Heart left ventricle (tissue), 16 donors: Measurements from ENCODE around the gene TAPT1. TPM values are rescaled to one million over a fixed set of nuclear protein-coding genes. Genes with fewer than 3 reads are reported as not detected.

ENCODE experiments used
- ATAC-seq, 4 donors: fragments of 200-7000 bp; cut with Tn5 transposase; one replicate each; pipeline ENCODE4 v1.9.1; 2020 to 2022; ENCODE audit warnings: moderate library complexity in 4 of 4, mild to moderate bottlenecking in 3 of 4, moderate number of reproducible peaks in 1 of 4
- DNase-seq, 5 donors: peaks; one replicate each; pipeline ENCODE4 v3.0.0-alpha.2; 2020
- H3K27ac ChIP-seq, 12 donors: fragments of 200-600 bp; sonication (generic) in 4 of 12; one replicate each; pipeline versions ENCODE4 v1.5.0 to v1.8.0; 2016 to 2022; ENCODE audit warnings: mild to moderate bottlenecking in 2 of 12
- H3K27me3 ChIP-seq, 9 donors: fragments of 200-600 bp; sonication (generic) in 2 of 9; one replicate each; pipeline versions ENCODE4 v1.5.1 to v1.8.0; 2016 to 2022; ENCODE audit warnings: mild to moderate bottlenecking in 3 of 9
- H3K36me3 ChIP-seq, 9 donors: fragments of 200-600 bp; sonication (generic) in 2 of 9; one replicate each; pipeline versions ENCODE4 v1.5.0 to v1.8.0; 2018 to 2022; ENCODE audit warnings: mild to moderate bottlenecking in 2 of 9
- H3K4me1 ChIP-seq, 12 donors: fragments of 200-600 bp; sonication (generic) in 4 of 12; one replicate each; pipeline versions ENCODE4 v1.5.0 to v1.8.0; 2016 to 2022; ENCODE audit warnings: mild to moderate bottlenecking in 3 of 12
- H3K4me3 ChIP-seq, 12 donors: fragments of 200-600 bp; sonication (generic) in 4 of 12; one replicate each; pipeline versions ENCODE4 v1.5.0 to v1.8.0; 2017 to 2022; ENCODE audit warnings: mild to moderate bottlenecking in 9 of 12, moderate library complexity in 4 of 12
- H3K9me3 ChIP-seq, 12 donors: fragments of 200-600 bp; sonication (generic) in 4 of 12; one replicate each; pipeline versions ENCODE4 v1.5.0 to v1.8.0; 2016 to 2022; ENCODE audit warnings: mild to moderate bottlenecking in 1 of 12
- POLR2A ChIP-seq, 2 donors: fragments of 450-650 bp; IDR thresholded peaks; one replicate each; pipeline ENCODE4 v1.6.1; 2017; ENCODE audit warnings: antibody characterized with exemption in 2 of 2, mild to moderate bottlenecking in 2 of 2, moderate library complexity in 2 of 2
- WGBS, 4 donors: extraction: QIAGEN DNeasy Blood & Tissue Kit in 2 of 4; methylation state at CpG; one replicate each; pipeline versions ENCODE4 v1.1.5 to v1.1.7; 2013 to 2018; 5-methylcytosine and 5-hydroxymethylcytosine counted together
- intact Hi-C, 10 donors: fragments of 100-400 bp; cut with DNase I; formaldehyde crosslinking; loops; one replicate each; pipeline versions ENCODE4 v1.11.1 to v1.14.2; 2022
- polyA plus RNA-seq, 2 donors: library from polyadenylated mRNA; stranded (reverse); fragments of 200-250 nt; gene quantifications; one replicate each; pipeline ENCODE4 v1.2.3, GENCODE V29; 2013
- total RNA-seq, 9 donors: library from RNA; depleted of rRNA in 2 of 9; stranded (reverse); fragments of >200 nt in 2 of 9; fragmentation: NEBNext Ultra II Directional in 3 of 9; extraction: Animal tissue kit (Norgen Biotek cat#: 25700) in 3 of 9; gene quantifications; one replicate each; pipeline versions ENCODE4 v1.1.0 to v1.2.4, GENCODE V29; 2016 to 2023
- TF ChIP-seq, protein P1 (sequence below), 12 donors: fragments of 200-600 bp; sonication (generic) in 4 of 12; IDR thresholded peaks; one replicate each; pipeline versions ENCODE4 v1.5.0 to v1.8.0; 2018 to 2022; ENCODE audit warnings: antibody characterized with exemption in 12 of 12, mild to moderate bottlenecking in 5 of 12
- donor health status: ischemic (EF 13 %, LVEDD 7.1; RV severe dilation, severe dysfunction).
- donor health status: healthy with polysubstance abuse.
- donor health status: DM: no; HTN: yes; CAD: no.
- donor health status: DM: no; HTN: no; CAD: no.
- donor health status: ischemic (EF 25% LVEDD 6.9; RV normal size, moderate dysfunction).
- donor health status: ischemic (EF 25% LVEDD 5.7; RV mildly dilated, moderate dysfunction).
- donor health status: healthy.
- donor health status: DM: yes; HTN: yes; CAD: no.
- donor health status: ischemic (EF 35%, LVEDD 5.7; RV mildly dilated, moderate dysfunction).
- donor health status: nonischemic (EF 11% LVEDD 7.7; RV severe dilation, severe dysfunction).
- donor health status: DM: yes; HTN: yes; CAD: no.
- donor health status: PGD.
- donor health status: ischemic (EF 29% LVEDD 5.4; RV normal size, mild dysfunction).
- donor health status: nonischemic (EF 23%, LVEDD 6.1; RV moderate dilation, normal function).

Gene TAPT1
- total and polyA plus RNA-seq, 11 donors, result 12.3 to 53.4 (median 34.9) TPM

DNA sequence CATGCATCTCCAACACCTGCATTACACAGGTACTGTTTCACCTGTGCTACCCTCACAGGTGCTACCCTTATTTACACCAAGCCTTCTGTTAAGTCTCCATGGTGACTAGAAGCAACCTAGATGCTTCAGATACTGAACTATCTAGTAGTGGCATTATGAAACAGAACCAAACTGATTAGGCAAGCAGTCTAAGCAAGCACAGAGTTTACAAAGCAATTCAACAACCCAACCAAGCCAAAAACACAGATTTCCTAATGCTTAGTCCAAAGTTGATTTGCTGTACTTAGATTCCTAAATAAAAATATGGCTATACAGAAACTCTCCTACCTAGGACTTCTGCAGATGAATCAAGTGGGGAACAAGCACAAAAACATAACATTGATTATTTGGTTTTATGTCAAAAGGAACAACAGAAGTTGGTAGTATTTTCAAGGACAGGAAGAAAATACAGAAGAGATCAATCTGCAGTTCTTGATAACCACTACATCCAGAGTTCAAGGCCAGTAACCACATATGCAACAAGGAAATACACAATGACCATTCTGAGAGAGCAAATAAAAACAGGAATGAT, 3.2 kb downstream of the TAPT1 start:
- peak overlapping the region in 11 of 12 donors; percentile 18 to 99 (median 33) for H3K27ac ChIP-seq
- H3K4me3 ChIP-seq, result peak overlapping the region in 6 of 12 donors; percentile 0 to 93 (median 87)
- peaks cover 0 to 7% (median 0%) of the 10 kb centered on the region in 9 donors for H3K36me3 ChIP-seq
- H3K9me3 ChIP-seq, result no peaks in the 10 kb centered on the region
- TF ChIP-seq, protein P1, sequence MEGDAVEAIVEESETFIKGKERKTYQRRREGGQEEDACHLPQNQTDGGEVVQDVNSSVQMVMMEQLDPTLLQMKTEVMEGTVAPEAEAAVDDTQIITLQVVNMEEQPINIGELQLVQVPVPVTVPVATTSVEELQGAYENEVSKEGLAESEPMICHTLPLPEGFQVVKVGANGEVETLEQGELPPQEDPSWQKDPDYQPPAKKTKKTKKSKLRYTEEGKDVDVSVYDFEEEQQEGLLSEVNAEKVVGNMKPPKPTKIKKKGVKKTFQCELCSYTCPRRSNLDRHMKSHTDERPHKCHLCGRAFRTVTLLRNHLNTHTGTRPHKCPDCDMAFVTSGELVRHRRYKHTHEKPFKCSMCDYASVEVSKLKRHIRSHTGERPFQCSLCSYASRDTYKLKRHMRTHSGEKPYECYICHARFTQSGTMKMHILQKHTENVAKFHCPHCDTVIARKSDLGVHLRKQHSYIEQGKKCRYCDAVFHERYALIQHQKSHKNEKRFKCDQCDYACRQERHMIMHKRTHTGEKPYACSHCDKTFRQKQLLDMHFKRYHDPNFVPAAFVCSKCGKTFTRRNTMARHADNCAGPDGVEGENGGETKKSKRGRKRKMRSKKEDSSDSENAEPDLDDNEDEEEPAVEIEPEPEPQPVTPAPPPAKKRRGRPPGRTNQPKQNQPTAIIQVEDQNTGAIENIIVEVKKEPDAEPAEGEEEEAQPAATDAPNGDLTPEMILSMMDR (IDR thresholded peaks at IDR 0.05), result no peak
- no peak for TF ChIP-seq POLR2A (IDR thresholded peaks at IDR 0.05)
- peaks cover 0 to 68% (median 45%) of the 10 kb centered on the region in 12 donors for H3K4me1 ChIP-seq
- H3K27me3 ChIP-seq, result no peaks in the 10 kb centered on the region
- intact Hi-C loops, result no loop called here
- no peak for ATAC-seq
- no peak for DNase-seq

DNA sequence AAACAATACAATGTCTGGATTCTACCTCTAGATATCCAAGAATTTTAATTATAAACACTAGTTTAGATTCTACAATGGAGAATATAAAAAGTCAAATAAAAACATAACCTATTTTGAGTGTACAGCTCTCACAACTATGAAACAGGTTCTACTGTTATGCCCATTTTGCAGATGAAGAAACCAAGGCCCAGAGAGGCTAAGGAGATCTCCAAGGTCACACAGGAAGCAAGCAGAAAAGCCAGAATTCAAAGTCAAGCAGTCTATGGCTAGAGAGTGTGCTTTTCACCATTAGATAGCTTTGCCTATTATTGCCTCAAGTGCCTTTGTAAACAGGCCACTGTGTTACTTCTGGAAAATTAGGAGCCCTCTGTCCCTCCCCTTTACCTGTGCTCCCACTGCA, 7.3 kb downstream of the TAPT1 start:
- H3K4me1 ChIP-seq, result peaks cover 0 to 67% (median 37%) of the 10 kb centered on the region in 12 donors
- intact Hi-C loops, result no loop called here
- DNase-seq (no peak), ATAC-seq (peak in 1 of 4 donors; percentile 10)
- no peaks in the 10 kb centered on the region for H3K9me3 ChIP-seq
- peaks cover 0 to 8% (median 0%) of the 10 kb centered on the region in 9 donors for H3K36me3 ChIP-seq
- no peak overlapping the region for H3K4me3 ChIP-seq
- H3K27ac ChIP-seq, result no peak overlapping the region
- no peaks in the 10 kb centered on the region for H3K27me3 ChIP-seq
- TF ChIP-seq, protein P1 (IDR thresholded peaks at IDR 0.05), result no peak
- TF ChIP-seq POLR2A (IDR thresholded peaks at IDR 0.05), result no peak

DNA sequence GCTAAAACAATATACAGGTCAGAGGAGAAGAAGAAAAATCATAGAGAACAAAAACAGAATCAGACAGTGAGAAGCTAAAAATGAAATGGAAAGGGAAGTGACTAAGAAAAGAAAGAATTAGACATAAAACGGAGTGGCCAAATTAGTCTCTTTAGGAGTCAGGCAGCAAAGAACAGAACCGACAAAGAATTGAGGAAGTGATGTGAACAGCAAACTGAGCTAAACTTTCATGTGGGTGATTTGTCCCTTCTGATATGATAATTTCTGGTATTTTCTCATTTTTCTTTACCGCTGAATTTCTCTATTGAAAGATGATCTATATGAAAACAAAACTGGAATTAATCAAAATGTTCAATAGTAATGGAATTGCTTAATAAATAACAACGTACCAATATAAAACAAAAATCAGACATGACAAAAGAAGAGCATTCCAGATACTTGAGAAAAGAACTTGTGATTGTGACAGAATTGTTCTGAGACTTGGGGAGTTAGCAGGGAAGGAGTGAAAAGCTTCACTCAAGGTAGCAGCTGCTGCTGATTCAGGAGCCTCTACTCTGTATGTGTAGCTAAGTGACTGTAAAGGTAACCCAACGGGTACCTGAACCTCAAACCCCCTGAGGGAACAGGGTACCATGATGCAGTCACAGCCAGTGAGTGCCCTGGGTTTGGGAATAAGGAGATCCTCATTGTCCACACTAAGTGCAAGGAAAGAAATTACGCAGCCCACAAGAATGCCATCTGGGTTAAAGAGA, 8.8 kb downstream of the TAPT1 start:
- ATAC-seq (no peak), DNase-seq (no peak)
- no peak overlapping the region for H3K4me3 ChIP-seq
- TF ChIP-seq, protein P1 (IDR thresholded peaks at IDR 0.05), result no peak
- TF ChIP-seq POLR2A (IDR thresholded peaks at IDR 0.05), result no peak
- H3K9me3 ChIP-seq, result no peaks in the 10 kb centered on the region
- peak overlapping the region in 1 of 12 donors; percentile 18 for H3K27ac ChIP-seq
- no peaks in the 10 kb centered on the region for H3K27me3 ChIP-seq
- intact Hi-C loops, result no loop called here
- peaks cover 0 to 14% (median 1%) of the 10 kb centered on the region in 9 donors for H3K36me3 ChIP-seq
- WGBS, 4 donors, result 84 to 87% (median 86%) methylated on average over 6 of the region's 6 CpGs
- peaks cover 0 to 67% (median 27%) of the 10 kb centered on the region in 12 donors for H3K4me1 ChIP-seq

DNA sequence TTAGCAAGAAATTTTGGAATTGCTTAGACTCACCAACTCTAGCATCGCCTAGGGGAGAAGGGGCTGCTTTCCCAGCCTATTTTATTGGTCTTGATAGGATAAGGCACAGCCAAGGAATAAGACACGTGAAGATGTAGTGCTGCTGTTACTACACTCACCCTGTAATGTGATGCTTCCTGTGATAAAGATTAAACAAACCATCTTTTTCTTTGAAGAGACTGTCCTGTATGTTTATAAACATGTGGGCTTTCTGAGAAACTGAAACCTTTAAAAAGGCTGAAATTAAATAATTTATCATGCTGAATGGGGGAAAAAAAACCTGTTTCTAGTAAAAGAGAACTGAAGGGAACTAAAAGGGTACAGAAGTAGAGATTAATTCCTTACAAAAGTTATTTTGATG, 13.2 kb downstream of the TAPT1 start:
- no peak for DNase-seq
- Histone ChIP-seq H3K27ac (no peak overlapping the region), H3K4me3 (no peak overlapping the region), H3K36me3 (peaks cover 0 to 37% (median 9%) of the 10 kb centered on the region in 9 donors), H3K9me3 (no peaks in the 10 kb centered on the region), H3K4me1 (peaks cover 0 to 51% (median 21%) of the 10 kb centered on the region in 12 donors), H3K27me3 (no peaks in the 10 kb centered on the region)
- 43 to 78% (median 69%) methylated on average over 2 of the region's 2 CpGs for WGBS, 4 donors
- no peak for TF ChIP-seq POLR2A (IDR thresholded peaks at IDR 0.05)
- TF ChIP-seq, protein P1 (IDR thresholded peaks at IDR 0.05), result no peak
- intact Hi-C loops, result no loop called here
- no peak for ATAC-seq
